Measurements from ENCODE around the gene NIBAN1.
A peak's percentile ranks its signal among the peaks of the same experiment; 100 is the strongest.

NIBAN1 gene

GRCh38 chr1:184972315-184973055, 1.8 kb downstream of the NIBAN1 start:
- DNase-seq (ENCODE audit: low read depth), result no peak
- no peak for TF ChIP-seq CTCF (IDR thresholded peaks at IDR 0.05; ENCODE audit: insufficient read depth, low read depth, low read length, missing control alignments)
- H3K4me3 ChIP-seq (ENCODE audit: low read depth, low read length), result peak overlapping the region; percentile 72

- no peak for TF ChIP-seq CTCF (IDR thresholded peaks at IDR 0.05; ENCODE audit: insufficient read depth, low read depth, low read length, missing control alignments)
- no peak for DNase-seq (ENCODE audit: low read depth)
- peak overlapping the region; percentile 72 for H3K4me3 ChIP-seq (ENCODE audit: low read depth, low read length)
Measured at GRCh38 chr1:184971522-184972265, 2.6 kb downstream of the NIBAN1 start.

- no peak for DNase-seq (ENCODE audit: low read depth)
- no peak for TF ChIP-seq CTCF (IDR thresholded peaks at IDR 0.05; ENCODE audit: insufficient read depth, low read depth, low read length, missing control alignments)
- H3K4me3 ChIP-seq (ENCODE audit: low read depth, low read length), result peak overlapping the region; percentile 72; the same call in 1 of the 2 replicates
Measured at GRCh38 chr1:184970691-184971161, 3.6 kb downstream of the NIBAN1 start.

- no peak for DNase-seq (ENCODE audit: low read depth)
- TF ChIP-seq CTCF (IDR thresholded peaks at IDR 0.05; ENCODE audit: insufficient read depth, low read depth, low read length, missing control alignments), result no peak
Measured at GRCh38 chr1:184966989-184967388, 7.3 kb downstream of the NIBAN1 start.

GRCh38 chr1:184965944-184966860, 8.1 kb downstream of the NIBAN1 start:
- no peak for TF ChIP-seq CTCF (IDR thresholded peaks at IDR 0.05; ENCODE audit: insufficient read depth, low read depth, low read length, missing control alignments)
- no peak for DNase-seq (ENCODE audit: low read depth)
- H3K4me3 ChIP-seq (ENCODE audit: low read depth, low read length), result no peak overlapping the region

More at GRCh38 chr1:184966989-184967388, 7.3 kb downstream of the NIBAN1 start:
- H3K4me3 ChIP-seq (ENCODE audit: low read depth, low read length), result no peak overlapping the region

- H3K4me3 ChIP-seq (ENCODE audit: low read depth, low read length), result no peak overlapping the region
- no peak for DNase-seq (ENCODE audit: low read depth)
- no peak for TF ChIP-seq CTCF (IDR thresholded peaks at IDR 0.05; ENCODE audit: insufficient read depth, low read depth, low read length, missing control alignments)
Measured at GRCh38 chr1:184965439-184965838, 8.9 kb downstream of the NIBAN1 start.
